ENCODE results near the gene SH3TC1.

The SH3TC1 gene

GRCh38 chr4:8185930-8186329 is 13.2 kb upstream of the SH3TC1 start:
- Histone ChIP-seq H3K27me3 (peaks cover 24% of the 10 kb centered on the region), H3K27ac (no peak overlapping the region), H3K9me3 (no peaks in the 10 kb centered on the region), H3K36me3 (no peaks in the 10 kb centered on the region), H3K4me3 (ENCODE audit: low read depth in 1 of 2, low read length in 1 of 2) (no peak overlapping the region), H3K4me1 (ENCODE audit: control insufficient read depth in 1 of 2, insufficient read depth in 1 of 2, low read depth in 1 of 2, low read length in 1 of 2) (peaks cover 0 to 3% of the 10 kb centered on the region in 2 experiments)
- TF ChIP-seq, protein P1, sequence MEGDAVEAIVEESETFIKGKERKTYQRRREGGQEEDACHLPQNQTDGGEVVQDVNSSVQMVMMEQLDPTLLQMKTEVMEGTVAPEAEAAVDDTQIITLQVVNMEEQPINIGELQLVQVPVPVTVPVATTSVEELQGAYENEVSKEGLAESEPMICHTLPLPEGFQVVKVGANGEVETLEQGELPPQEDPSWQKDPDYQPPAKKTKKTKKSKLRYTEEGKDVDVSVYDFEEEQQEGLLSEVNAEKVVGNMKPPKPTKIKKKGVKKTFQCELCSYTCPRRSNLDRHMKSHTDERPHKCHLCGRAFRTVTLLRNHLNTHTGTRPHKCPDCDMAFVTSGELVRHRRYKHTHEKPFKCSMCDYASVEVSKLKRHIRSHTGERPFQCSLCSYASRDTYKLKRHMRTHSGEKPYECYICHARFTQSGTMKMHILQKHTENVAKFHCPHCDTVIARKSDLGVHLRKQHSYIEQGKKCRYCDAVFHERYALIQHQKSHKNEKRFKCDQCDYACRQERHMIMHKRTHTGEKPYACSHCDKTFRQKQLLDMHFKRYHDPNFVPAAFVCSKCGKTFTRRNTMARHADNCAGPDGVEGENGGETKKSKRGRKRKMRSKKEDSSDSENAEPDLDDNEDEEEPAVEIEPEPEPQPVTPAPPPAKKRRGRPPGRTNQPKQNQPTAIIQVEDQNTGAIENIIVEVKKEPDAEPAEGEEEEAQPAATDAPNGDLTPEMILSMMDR (IDR thresholded peaks at IDR 0.05) = no peak

DNA sequence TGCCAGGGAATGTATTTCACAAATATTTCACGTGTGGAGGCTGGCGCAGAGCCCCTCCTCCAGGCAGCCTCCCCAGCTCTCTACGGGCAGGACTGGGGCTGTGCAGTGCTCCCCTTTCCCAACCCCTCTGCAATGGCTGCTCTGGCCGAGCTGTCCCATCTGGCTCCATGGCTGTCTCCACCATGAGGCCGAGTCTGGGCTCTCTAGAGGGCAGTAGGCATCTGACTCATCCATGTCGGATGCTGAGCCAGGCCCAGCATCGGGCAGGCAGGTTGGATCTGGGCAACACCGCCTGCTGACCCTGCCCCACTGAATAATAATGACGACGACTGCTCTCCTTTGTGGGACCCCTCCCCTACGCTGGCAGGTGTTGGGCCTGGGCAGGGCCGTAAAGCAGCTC is 11.0 kb upstream of the SH3TC1 start:
- Histone ChIP-seq H3K36me3 (no peaks in the 10 kb centered on the region), H3K27me3 (peaks cover 46% of the 10 kb centered on the region), H3K9me3 (no peaks in the 10 kb centered on the region), H3K4me1 (ENCODE audit: control insufficient read depth in 1 of 2, insufficient read depth in 1 of 2, low read depth in 1 of 2, low read length in 1 of 2) (peaks cover 3 to 9% of the 10 kb centered on the region in 2 experiments), H3K27ac (no peak overlapping the region), H3K4me3 (ENCODE audit: low read depth in 1 of 2, low read length in 1 of 2) (no peak overlapping the region)
- TF ChIP-seq, protein P1 (IDR thresholded peaks at IDR 0.05) = no peak

- H3K27me3 ChIP-seq = peaks cover 55% of the 10 kb centered on the region
- TF ChIP-seq, protein P1 (IDR thresholded peaks at IDR 0.05) = no peak
- no peaks in the 10 kb centered on the region for H3K9me3 ChIP-seq
- H3K27ac ChIP-seq = no peak overlapping the region
- peaks cover 3 to 9% of the 10 kb centered on the region in 2 experiments for H3K4me1 ChIP-seq (ENCODE audit: control insufficient read depth in 1 of 2, insufficient read depth in 1 of 2, low read depth in 1 of 2, low read length in 1 of 2)
- no peak overlapping the region for H3K4me3 ChIP-seq (ENCODE audit: low read depth in 1 of 2, low read length in 1 of 2)
- H3K36me3 ChIP-seq = no peaks in the 10 kb centered on the region
Observed at GRCh38 chr4:8188743-8189550, 10.1 kb upstream of the SH3TC1 start.

DNA sequence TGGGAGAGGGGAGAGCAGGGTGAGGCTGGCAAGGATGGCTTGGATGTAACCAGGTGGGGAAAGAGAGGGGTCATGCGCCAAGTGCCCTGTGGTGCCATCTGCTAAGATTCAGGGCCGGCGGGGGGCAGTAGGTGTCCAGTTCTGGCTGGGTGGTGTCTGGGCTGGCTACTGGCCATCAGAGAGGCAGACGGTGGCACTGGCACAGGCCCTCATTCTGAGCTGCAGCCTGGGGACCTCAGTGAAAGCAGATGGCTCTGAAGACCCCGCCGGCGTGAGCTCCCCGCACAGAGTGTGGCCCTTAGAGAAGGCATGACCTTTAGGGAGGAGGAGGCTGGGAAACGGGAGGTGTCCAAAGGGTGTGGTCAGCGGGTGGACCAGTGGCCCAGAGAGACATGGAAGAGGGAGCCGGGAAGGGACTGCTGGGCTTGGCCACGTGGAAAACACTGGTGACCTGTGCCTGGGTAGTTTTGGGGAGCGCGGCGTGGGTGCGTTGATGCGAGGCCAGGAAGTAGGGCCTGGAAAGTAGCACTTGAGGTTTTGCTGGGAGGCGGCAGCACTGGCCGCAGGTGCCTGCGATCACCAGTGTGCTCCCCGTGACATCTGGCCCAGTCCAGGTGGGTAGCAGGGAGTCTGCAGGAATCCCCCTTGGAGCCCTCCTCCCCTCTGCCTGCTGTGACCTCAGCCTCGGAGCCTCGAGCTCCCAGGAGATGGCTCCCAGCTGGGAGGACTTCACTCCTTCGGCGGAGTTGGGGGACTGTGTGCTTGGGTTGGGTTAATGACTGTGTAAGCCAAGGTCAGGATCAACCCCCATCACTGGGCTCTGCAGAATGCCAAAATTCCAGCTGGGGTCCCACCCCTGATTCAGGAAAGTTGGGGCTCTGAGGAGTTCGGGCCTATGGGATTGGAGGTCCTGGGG is 9.3 kb upstream of the SH3TC1 start:
- H3K27me3 ChIP-seq = peaks cover 63% of the 10 kb centered on the region
- no peak overlapping the region for H3K4me3 ChIP-seq (ENCODE audit: low read depth in 1 of 2, low read length in 1 of 2)
- H3K9me3 ChIP-seq = no peaks in the 10 kb centered on the region
- peaks cover 3 to 9% of the 10 kb centered on the region in 2 experiments for H3K4me1 ChIP-seq (ENCODE audit: control insufficient read depth in 1 of 2, insufficient read depth in 1 of 2, low read depth in 1 of 2, low read length in 1 of 2)
- H3K27ac ChIP-seq = no peak overlapping the region
- TF ChIP-seq, protein P1 (IDR thresholded peaks at IDR 0.05) = no peak
- no peaks in the 10 kb centered on the region for H3K36me3 ChIP-seq

GRCh38 chr4:8191136-8191747 is 7.8 kb upstream of the SH3TC1 start:
- TF ChIP-seq, protein P1 (IDR thresholded peaks at IDR 0.05) = no peak
- Histone ChIP-seq H3K27ac (no peak overlapping the region), H3K36me3 (no peaks in the 10 kb centered on the region), H3K4me1 (ENCODE audit: control insufficient read depth in 1 of 2, insufficient read depth in 1 of 2, low read depth in 1 of 2, low read length in 1 of 2) (peaks cover 3 to 9% of the 10 kb centered on the region in 2 experiments), H3K4me3 (ENCODE audit: low read depth in 1 of 2, low read length in 1 of 2) (no peak overlapping the region), H3K27me3 (peaks cover 78% of the 10 kb centered on the region), H3K9me3 (no peaks in the 10 kb centered on the region)
